ENCODE measurements around the gene AMN.
"Not testable (repeated sequence)": the region's sequence is repeated elsewhere in the genome, so short reads cannot be mapped to it uniquely, and the experiment has no call there.

Gene AMN

DNA sequence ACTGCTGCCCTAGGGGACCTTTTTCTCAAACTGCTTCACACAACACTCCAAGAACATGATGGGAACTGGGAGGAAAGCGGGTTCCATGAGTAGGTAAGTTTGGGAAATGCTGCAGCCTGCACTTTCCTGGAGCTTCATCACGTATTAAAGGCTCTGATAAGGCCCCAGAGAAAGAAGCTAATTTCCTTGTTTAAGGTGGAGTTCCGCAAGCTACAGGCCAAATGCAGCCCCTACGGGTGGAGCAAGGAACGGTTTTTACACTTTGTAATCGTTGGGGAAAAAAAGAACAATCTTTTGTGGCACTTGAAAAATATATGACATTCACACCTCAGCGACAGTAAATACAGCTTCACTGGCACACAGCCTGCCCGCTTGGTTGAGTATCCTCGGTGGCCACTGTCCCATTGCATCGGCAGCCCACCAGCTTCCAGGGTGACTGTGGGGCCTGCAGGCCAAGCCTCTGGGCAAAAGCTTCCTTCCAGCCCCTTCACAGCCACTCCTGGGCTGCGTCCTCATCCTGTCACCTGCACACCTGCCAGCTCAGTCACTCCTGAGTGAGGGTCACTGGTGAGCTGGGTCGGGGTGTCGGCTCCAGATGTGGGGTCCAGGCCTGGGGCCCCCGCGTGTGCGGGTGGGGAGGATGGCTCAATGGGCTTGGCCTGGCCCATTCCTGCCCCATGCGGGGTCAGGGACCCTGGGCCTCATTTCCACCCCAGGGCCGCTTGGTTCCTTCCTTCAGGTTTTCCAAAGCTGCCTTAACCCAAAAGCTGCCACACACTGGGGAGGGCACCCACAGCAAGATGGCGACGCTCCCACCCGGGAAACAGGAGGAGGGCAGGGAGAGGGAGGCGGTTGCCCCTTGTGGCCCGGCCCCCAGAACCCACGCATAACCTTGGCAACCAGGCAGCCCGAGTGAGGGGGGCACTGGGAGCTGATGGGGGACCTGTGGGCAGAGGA, 2.4 kb downstream of the AMN start:
- no peak overlapping the region for H3K27ac ChIP-seq (ENCODE audit: low read length)
- no peaks in the 10 kb centered on the region for H3K9me3 ChIP-seq (ENCODE audit: control insufficient read depth in 1 of 2, low read length in 2 of 2)
- peaks cover 26% of the 10 kb centered on the region for H3K27me3 ChIP-seq (ENCODE audit: low read depth, low read length)
- H3K4me3 ChIP-seq (ENCODE audit: low read depth in 1 of 2, low read length in 2 of 2), result no peak overlapping the region
- H3K4me1 ChIP-seq (ENCODE audit: control insufficient read depth in 1 of 2, insufficient read depth in 2 of 2, low read length in 2 of 2), result peaks cover 0 to 37% of the 10 kb centered on the region in 2 donors
- H3K36me3 ChIP-seq (ENCODE audit: control insufficient read depth in 1 of 2, insufficient read depth in 2 of 2, low read length in 2 of 2), result no peaks in the 10 kb centered on the region

DNA sequence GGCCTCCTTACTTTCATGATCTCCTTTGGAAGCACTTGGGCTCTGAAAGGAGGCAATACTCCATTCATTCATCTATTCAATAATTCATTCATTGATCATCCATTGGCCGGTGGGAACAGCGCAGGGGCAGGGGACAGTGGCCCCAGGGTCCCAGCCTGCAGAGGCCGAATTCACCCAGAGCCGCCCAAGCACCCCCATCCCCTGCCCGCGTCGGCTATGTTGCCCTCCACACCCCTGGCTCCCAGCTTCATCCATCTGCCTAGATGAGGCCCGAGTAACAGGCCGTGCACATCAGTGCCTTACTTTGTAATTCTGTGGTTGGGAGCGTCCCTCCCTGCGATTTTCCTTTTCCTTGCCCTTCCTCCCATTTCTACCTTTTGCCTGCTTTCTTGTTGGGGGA, 3.2 kb downstream of the AMN start:
- Histone ChIP-seq H3K4me3 (ENCODE audit: low read depth in 1 of 2, low read length in 2 of 2) (no peak overlapping the region), H3K36me3 (ENCODE audit: control insufficient read depth in 1 of 2, insufficient read depth in 2 of 2, low read length in 2 of 2) (no peaks in the 10 kb centered on the region), H3K4me1 (ENCODE audit: control insufficient read depth in 1 of 2, insufficient read depth in 2 of 2, low read length in 2 of 2) (peaks cover 0 to 43% of the 10 kb centered on the region in 2 donors), H3K9me3 (ENCODE audit: control insufficient read depth in 1 of 2, low read length in 2 of 2) (no peaks in the 10 kb centered on the region), H3K27ac (ENCODE audit: low read length) (no peak overlapping the region), H3K27me3 (ENCODE audit: low read depth, low read length) (peaks cover 26% of the 10 kb centered on the region)

DNA sequence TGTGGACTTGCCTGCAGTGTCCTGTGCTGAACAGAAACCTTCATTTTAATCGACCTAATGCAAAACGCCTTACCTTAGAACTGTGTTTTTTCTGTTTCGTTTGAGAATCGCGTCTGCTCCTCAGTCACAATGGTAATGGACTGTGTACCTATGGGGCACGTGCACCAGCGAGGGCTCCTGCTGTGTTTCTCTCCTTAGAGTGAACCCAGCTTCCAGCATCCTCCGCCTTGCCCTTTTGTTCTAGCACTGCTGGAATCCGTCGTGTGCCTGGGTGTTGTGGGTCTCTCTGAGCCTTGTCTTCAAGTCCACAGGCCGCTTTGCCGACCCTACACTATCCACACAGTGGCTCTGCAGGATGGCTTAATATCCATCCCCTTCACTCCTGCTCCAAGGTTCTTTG, 3.6 kb downstream of the AMN start:
- H3K27me3 ChIP-seq (ENCODE audit: low read depth, low read length), result peaks cover 26% of the 10 kb centered on the region

DNA sequence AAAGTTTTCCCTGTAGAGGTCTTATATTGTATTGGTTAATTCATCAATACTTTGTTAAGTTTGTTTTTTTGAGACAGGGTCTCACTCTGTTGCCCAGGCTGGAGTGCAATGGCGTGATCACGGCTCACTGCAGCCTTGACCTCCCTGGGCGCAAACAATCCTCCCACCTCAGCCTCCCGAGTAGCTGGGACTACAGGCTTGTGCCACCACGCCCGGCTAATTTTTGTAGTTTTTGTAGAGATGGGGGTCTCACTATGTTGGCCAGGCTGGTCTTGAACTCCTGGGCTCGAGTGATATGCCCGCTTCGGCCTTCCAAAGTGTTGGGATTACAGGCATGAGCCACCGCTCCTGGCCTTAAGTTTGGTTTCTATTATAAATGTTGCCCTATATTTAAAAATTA, 4.4 kb downstream of the AMN start:
- not testable (repeated sequence) for H3K36me3 ChIP-seq (ENCODE audit: control insufficient read depth in 1 of 2, insufficient read depth in 2 of 2, low read length in 2 of 2); H3K9me3 ChIP-seq (ENCODE audit: control insufficient read depth in 1 of 2, low read length in 2 of 2); H3K27ac ChIP-seq (ENCODE audit: low read length); H3K4me3 ChIP-seq (ENCODE audit: low read depth in 1 of 2, low read length in 2 of 2)
- Histone ChIP-seq H3K4me1 (ENCODE audit: control insufficient read depth in 1 of 2, insufficient read depth in 2 of 2, low read length in 2 of 2) (peaks cover 0 to 43% of the 10 kb centered on the region in 2 donors), H3K27me3 (ENCODE audit: low read depth, low read length) (peaks cover 26% of the 10 kb centered on the region)

More for the DNA sequence above, 3.6 kb downstream of the AMN start:
- no peaks in the 10 kb centered on the region for H3K9me3 ChIP-seq (ENCODE audit: control insufficient read depth in 1 of 2, low read length in 2 of 2)
- H3K4me3 ChIP-seq (ENCODE audit: low read depth in 1 of 2, low read length in 2 of 2), result no peak overlapping the region
- H3K27ac ChIP-seq (ENCODE audit: low read length), result no peak overlapping the region
- H3K36me3 ChIP-seq (ENCODE audit: control insufficient read depth in 1 of 2, insufficient read depth in 2 of 2, low read length in 2 of 2), result no peaks in the 10 kb centered on the region
- peaks cover 0 to 43% of the 10 kb centered on the region in 2 donors for H3K4me1 ChIP-seq (ENCODE audit: control insufficient read depth in 1 of 2, insufficient read depth in 2 of 2, low read length in 2 of 2)

DNA sequence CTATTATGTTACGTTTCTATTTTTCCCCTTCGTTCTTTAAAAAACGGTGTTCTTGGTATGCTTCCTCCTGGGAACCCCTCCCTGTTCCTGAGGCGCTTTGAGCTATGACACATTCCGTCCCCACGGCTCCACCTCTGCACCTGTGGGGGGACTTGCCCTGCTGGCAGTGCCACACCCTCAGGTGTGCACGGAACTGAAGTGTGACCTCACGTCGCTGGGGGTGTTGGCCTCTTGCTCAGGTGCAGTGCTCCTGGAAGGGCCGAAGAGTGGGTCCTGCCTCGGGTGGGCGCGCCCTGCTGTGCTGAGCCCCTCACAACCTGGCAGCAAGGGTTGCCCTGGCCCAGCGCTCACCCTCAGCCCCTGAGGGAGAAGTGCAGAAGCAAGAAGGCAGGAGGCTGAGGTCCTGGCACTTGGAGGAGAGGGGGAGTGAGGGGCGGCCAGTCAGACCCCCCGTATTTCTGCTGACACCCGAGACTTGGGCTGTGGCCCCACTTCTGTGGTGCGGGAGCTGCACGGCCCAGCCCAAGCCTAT, 4.9 kb downstream of the AMN start:
- peak overlapping the region in 1 of 2 donors; percentile 47 for H3K4me3 ChIP-seq (ENCODE audit: low read depth in 1 of 2, low read length in 2 of 2)
- H3K27ac ChIP-seq (ENCODE audit: low read length), result peak overlapping the region; percentile 75
- peaks cover 0 to 43% of the 10 kb centered on the region in 2 donors for H3K4me1 ChIP-seq (ENCODE audit: control insufficient read depth in 1 of 2, insufficient read depth in 2 of 2, low read length in 2 of 2)
- H3K36me3 ChIP-seq (ENCODE audit: control insufficient read depth in 1 of 2, insufficient read depth in 2 of 2, low read length in 2 of 2), result no peaks in the 10 kb centered on the region
- H3K27me3 ChIP-seq (ENCODE audit: low read depth, low read length), result peaks cover 26% of the 10 kb centered on the region
- H3K9me3 ChIP-seq (ENCODE audit: control insufficient read depth in 1 of 2, low read length in 2 of 2), result no peaks in the 10 kb centered on the region

DNA sequence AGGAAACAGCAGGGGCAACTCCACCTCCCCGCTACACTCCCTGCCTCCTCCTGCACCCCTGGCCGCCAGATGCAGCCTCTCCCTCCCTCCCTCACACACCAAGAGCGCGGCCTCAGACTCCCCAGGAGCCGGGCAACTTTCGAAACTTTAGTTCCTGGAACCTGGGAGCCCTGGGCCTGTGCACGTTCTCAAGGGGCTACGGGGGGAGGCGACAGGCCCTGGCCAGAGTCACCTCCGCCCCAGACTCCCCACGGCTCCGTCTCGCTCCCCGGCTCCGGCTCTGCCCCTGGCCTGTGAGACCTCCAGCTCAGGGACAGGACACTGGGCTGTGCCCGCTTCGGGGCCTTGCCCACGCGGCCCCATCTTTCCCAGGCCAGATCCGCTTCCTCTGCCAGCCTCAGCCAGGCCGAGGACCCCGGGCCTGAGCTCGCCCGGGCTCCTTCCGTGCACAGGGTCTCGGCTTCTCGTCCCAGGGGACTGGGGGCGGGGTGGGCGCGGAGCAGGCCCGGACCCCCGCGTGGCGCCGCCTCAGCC, 5.5 kb downstream of the AMN start:
- Histone ChIP-seq H3K36me3 (ENCODE audit: control insufficient read depth in 1 of 2, insufficient read depth in 2 of 2, low read length in 2 of 2) (peaks cover 2% of the 10 kb centered on the region in 2 donors), H3K9me3 (ENCODE audit: control insufficient read depth in 1 of 2, low read length in 2 of 2) (no peaks in the 10 kb centered on the region), H3K4me1 (ENCODE audit: control insufficient read depth in 1 of 2, insufficient read depth in 2 of 2, low read length in 2 of 2) (peaks cover 0 to 38% of the 10 kb centered on the region in 2 donors), H3K27ac (ENCODE audit: low read length) (peak overlapping the region; percentile 75), H3K27me3 (ENCODE audit: low read depth, low read length) (peaks cover 26% of the 10 kb centered on the region), H3K4me3 (ENCODE audit: low read depth in 1 of 2, low read length in 2 of 2) (peak overlapping the region; percentile 26 to 47)

DNA sequence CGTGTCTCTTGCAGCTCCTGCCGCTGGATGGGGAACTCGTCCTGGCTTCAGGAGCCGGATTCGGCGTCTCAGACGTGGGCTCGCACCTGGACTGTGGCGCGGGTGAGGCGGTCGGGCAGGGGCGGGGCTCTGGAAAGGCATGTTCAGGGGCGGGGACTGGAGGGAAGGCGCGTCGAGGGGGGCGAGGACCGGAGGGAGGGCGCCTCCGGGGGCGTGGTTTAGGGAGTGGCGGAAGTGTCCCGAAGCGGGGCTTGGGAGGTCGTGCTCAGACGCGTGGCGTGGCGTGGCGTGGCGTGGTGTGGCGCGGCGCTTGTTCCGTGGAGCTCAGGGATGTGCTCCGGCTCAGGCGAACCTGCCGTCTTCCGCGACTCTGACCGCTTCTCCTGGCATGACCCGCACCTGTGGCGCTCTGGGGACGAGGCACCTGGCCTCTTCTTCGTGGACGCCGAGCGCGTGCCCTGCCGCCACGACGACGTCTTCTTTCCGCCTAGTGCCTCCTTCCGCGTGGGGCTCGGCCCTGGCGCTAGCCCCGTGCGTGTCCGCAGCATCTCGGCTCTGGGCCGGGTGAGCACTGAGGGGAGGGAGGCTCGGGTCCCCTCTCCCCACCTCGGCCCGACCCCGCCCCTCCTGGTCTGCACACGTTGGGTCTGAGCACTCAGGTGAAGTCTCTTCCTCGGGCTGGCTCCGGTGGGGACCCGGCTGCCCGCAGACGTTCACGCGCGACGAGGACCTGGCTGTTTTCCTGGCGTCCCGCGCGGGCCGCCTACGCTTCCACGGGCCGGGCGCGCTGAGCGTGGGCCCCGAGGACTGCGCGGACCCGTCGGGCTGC, 6.2 kb downstream of the AMN start:
- peaks cover 26% of the 10 kb centered on the region for H3K27me3 ChIP-seq (ENCODE audit: low read depth, low read length)
- peaks cover 5 to 9% of the 10 kb centered on the region in 2 donors for H3K36me3 ChIP-seq (ENCODE audit: control insufficient read depth in 1 of 2, insufficient read depth in 2 of 2, low read length in 2 of 2)
- peak overlapping the region; percentile 33 to 47 for H3K4me3 ChIP-seq (ENCODE audit: low read depth in 1 of 2, low read length in 2 of 2)
- H3K9me3 ChIP-seq (ENCODE audit: control insufficient read depth in 1 of 2, low read length in 2 of 2), result no peaks in the 10 kb centered on the region
- peak overlapping the region; percentile 75 for H3K27ac ChIP-seq (ENCODE audit: low read length)
- H3K4me1 ChIP-seq (ENCODE audit: control insufficient read depth in 1 of 2, insufficient read depth in 2 of 2, low read length in 2 of 2), result peaks cover 0 to 32% of the 10 kb centered on the region in 2 donors

DNA sequence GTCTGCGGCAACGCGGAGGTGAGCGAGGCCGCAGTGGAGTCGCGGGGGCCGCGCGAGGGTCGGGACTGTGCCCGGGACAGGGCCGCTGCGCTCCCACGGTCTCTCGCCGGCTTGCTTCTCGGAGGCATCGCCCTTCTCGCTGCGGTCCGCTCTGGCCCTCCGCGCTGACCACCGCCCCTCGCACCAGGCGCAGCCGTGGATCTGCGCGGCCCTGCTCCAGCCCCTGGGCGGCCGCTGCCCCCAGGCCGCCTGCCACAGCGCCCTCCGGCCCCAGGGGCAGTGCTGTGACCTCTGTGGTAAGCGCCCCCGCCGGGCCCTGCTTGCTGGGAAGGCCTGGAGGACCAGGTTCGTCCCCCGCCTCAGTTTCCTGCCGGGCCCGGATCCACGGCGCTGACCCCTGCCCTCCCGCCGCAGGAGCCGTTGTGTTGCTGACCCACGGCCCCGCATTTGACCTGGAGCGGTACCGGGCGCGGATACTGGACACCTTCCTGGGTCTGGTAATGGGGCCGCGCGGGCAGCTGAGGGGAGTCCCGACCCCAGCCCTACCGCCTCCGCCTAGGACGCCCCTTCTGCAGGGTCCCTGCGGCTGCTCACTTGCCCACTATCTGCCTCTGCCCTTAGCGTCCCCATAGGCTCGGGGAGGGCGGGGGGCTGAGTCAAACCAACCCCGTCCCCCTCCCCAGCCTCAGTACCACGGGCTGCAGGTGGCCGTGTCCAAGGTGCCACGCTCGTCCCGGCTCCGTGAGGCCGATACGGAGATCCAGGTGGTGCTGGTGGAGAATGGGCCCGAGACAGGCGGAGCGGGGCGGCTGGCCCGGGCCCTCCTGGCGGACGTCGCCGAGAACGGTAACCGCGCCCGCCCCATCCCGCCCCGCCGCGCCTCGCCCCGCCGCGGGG, 7.0 kb downstream of the AMN start:
- H3K4me3 ChIP-seq (ENCODE audit: low read depth in 1 of 2, low read length in 2 of 2), result peak overlapping the region; percentile 7 to 47
- H3K4me1 ChIP-seq (ENCODE audit: control insufficient read depth in 1 of 2, insufficient read depth in 2 of 2, low read length in 2 of 2), result peaks cover 0 to 25% of the 10 kb centered on the region in 2 donors
- peaks cover 7 to 13% of the 10 kb centered on the region in 2 donors for H3K36me3 ChIP-seq (ENCODE audit: control insufficient read depth in 1 of 2, insufficient read depth in 2 of 2, low read length in 2 of 2)
- peaks cover 26% of the 10 kb centered on the region for H3K27me3 ChIP-seq (ENCODE audit: low read depth, low read length)
- no peak overlapping the region for H3K27ac ChIP-seq (ENCODE audit: low read length)
- no peaks in the 10 kb centered on the region for H3K9me3 ChIP-seq (ENCODE audit: control insufficient read depth in 1 of 2, low read length in 2 of 2)

DNA sequence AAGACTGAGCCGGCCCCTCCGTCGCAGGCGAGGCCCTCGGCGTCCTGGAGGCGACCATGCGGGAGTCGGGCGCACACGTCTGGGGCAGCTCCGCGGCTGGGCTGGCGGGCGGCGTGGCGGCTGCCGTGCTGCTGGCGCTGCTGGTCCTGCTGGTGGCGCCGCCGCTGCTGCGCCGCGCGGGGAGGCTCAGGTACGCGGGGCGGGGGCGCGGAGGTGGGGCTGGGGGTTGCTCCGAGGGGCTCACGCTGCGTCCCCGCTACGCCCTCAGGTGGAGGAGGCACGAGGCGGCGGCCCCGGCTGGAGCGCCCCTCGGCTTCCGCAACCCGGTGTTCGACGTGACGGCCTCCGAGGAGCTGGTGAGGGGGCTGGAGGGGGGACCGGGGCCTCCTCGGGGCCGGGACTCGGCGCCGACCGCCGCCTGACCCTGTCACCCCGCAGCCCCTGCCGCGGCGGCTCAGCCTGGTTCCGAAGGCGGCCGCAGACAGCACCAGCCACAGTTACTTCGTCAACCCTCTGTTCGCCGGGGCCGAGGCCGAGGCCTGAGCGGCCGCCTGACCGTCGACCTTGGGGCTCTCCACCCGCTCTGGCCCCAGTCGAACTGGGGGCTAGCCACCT, 7.8 kb downstream of the AMN start:
- H3K27me3 ChIP-seq (ENCODE audit: low read depth, low read length), result peaks cover 21% of the 10 kb centered on the region
- H3K27ac ChIP-seq (ENCODE audit: low read length), result no peak overlapping the region
- peaks cover 7 to 13% of the 10 kb centered on the region in 2 donors for H3K36me3 ChIP-seq (ENCODE audit: control insufficient read depth in 1 of 2, insufficient read depth in 2 of 2, low read length in 2 of 2)
- peak overlapping the region in 1 of 2 donors; percentile 47 for H3K4me3 ChIP-seq (ENCODE audit: low read depth in 1 of 2, low read length in 2 of 2)
- H3K9me3 ChIP-seq (ENCODE audit: control insufficient read depth in 1 of 2, low read length in 2 of 2), result no peaks in the 10 kb centered on the region
- peaks cover 0 to 25% of the 10 kb centered on the region in 2 donors for H3K4me1 ChIP-seq (ENCODE audit: control insufficient read depth in 1 of 2, insufficient read depth in 2 of 2, low read length in 2 of 2)
